HCT116 (cell line): ENCODE measurements around the gene IL1RAPL1.

Source experiments
- TF ChIP-seq, protein P1 (sequence below), 3 experiments: fragments of 200-600 bp in 1 of 3; sonication (generic) in 1 of 3; IDR thresholded peaks in 2 of 3; conservative IDR thresholded peaks in 1 of 3; 2 replicates each; pipeline ENCODE4 v1.5.1; 2012 to 2017; ENCODE audit warnings: low read depth in 2 of 3, low read length in 2 of 3, antibody characterized with exemption in 1 of 3, borderline replicate concordance in 1 of 3, control low read depth in 1 of 3, mild to moderate bottlenecking in 1 of 3, mixed read lengths in 1 of 3, mixed run types in 1 of 3, moderate library complexity in 1 of 3; ENCODE audit not compliant: insufficient read depth in 1 of 3
- TF ChIP-seq, protein P2 (sequence below): IDR thresholded peaks from 2 replicates; pipeline ENCODE4 v1.6.1; 2012

DNA sequence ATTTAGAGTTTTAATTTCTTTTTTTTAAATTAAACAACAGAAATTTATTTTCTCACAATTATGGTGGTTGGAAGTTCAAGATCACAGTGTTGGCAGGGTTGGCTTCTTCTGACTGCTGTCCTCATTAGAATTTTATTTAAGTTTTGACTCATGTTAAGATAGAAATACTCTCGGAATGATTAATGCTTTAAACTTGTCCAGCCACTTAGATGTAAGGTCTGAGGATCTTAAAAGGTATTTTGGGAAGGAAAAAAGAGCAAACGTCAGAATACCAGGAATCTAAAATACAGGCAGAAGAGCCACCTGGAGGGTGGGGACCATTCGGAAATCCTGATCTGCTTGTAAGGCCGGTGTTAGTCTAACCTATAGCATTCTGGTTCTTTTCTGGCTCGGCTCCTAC is 1205.1 kb downstream of the IL1RAPL1 start:
- TF ChIP-seq, protein P1, sequence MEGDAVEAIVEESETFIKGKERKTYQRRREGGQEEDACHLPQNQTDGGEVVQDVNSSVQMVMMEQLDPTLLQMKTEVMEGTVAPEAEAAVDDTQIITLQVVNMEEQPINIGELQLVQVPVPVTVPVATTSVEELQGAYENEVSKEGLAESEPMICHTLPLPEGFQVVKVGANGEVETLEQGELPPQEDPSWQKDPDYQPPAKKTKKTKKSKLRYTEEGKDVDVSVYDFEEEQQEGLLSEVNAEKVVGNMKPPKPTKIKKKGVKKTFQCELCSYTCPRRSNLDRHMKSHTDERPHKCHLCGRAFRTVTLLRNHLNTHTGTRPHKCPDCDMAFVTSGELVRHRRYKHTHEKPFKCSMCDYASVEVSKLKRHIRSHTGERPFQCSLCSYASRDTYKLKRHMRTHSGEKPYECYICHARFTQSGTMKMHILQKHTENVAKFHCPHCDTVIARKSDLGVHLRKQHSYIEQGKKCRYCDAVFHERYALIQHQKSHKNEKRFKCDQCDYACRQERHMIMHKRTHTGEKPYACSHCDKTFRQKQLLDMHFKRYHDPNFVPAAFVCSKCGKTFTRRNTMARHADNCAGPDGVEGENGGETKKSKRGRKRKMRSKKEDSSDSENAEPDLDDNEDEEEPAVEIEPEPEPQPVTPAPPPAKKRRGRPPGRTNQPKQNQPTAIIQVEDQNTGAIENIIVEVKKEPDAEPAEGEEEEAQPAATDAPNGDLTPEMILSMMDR (IDR thresholded peaks at IDR 0.05 in 2 of 3, conservative IDR thresholded peaks at IDR 0.05 in 1 of 3; ENCODE audit: borderline replicate concordance in 1 of 3, insufficient read depth in 1 of 3, low read depth in 2 of 3, low read length in 2 of 3) = no peak
- TF ChIP-seq, protein P2, sequence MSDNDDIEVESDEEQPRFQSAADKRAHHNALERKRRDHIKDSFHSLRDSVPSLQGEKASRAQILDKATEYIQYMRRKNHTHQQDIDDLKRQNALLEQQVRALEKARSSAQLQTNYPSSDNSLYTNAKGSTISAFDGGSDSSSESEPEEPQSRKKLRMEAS = no peak
